Neural progenitor cell (in vitro differentiated cells): ENCODE measurements around the gene SYT7. TPM values are rescaled to one million over a fixed set of nuclear protein-coding genes. Genes with fewer than 3 reads are reported as not detected.

Experiments
- DNase-seq: peaks from one replicate; pipeline ENCODE4 v3.0.0-alpha.2; 2016; ENCODE audit warnings: low spot score
- H2AFZ ChIP-seq: fragments of 200-600 bp; sonication (generic); replicated peaks from 2 replicates; pipeline ENCODE4 v1.6.1; 2016; ENCODE audit warnings: antibody characterized with exemption
- H3F3A ChIP-seq: fragments of 200-600 bp; sonication (generic); 2 replicates; pipeline ENCODE4 v1.6.1; 2016; ENCODE audit warnings: antibody characterized with exemption, low read depth
- H3K27ac ChIP-seq: fragments of 200-600 bp; sonication (generic); 2 replicates; pipeline ENCODE4 v1.5.1; 2016; ENCODE audit warnings: mild to moderate bottlenecking
- H3K27me3 ChIP-seq: fragments of 200-600 bp; sonication (generic); 2 replicates; pipeline ENCODE4 v1.6.1; 2016; ENCODE audit warnings: mild to moderate bottlenecking, moderate library complexity
- H3K36me3 ChIP-seq: fragments of 200-600 bp; sonication (generic); 2 replicates; pipeline ENCODE4 v1.5.1; 2016
- H3K4me1 ChIP-seq: fragments of 200-600 bp; sonication (generic); 2 replicates; pipeline ENCODE4 v1.6.1; 2016; ENCODE audit warnings: mixed run types
- H3K4me2 ChIP-seq: fragments of 200-600 bp; sonication (generic); 2 replicates; pipeline ENCODE4 v1.6.1; 2016
- H3K4me3 ChIP-seq: fragments of 200-600 bp; sonication (generic); 2 replicates; pipeline ENCODE4 v1.5.1; 2016
- H3K79me2 ChIP-seq: fragments of 200-600 bp; sonication (generic); 2 replicates; pipeline ENCODE4 v1.6.1; 2016; ENCODE audit warnings: low read depth
- H3K9ac ChIP-seq: fragments of 200-600 bp; sonication (generic); 2 replicates; pipeline ENCODE4 v1.6.1; 2016
- H3K9me3 ChIP-seq: fragments of 200-600 bp; sonication (generic); 2 replicates; pipeline ENCODE4 v1.5.1; 2016; ENCODE audit warnings: low read depth
- H4K20me1 ChIP-seq: fragments of 200-600 bp; sonication (generic); 2 replicates; pipeline ENCODE4 v1.6.1; 2016; ENCODE audit warnings: low read depth
- H3K27ac Mint-ChIP-seq: 3 replicates; pipeline ENCODE4 v1.8.0; 2021; ENCODE audit warnings: mixed read lengths
- H3K27me3 Mint-ChIP-seq: 2 replicates; pipeline ENCODE4 v1.8.0; 2022; ENCODE audit warnings: low read depth, mild to moderate bottlenecking, inconsistent platforms, moderate library complexity, mixed read lengths; ENCODE audit not compliant: insufficient read depth
- H3K36me3 Mint-ChIP-seq: 3 replicates; pipeline ENCODE4 v1.8.0; 2021; ENCODE audit warnings: mixed read lengths
- H3K4me1 Mint-ChIP-seq: 3 replicates; pipeline ENCODE4 v1.8.0; 2021; ENCODE audit warnings: mixed read lengths
- H3K4me3 Mint-ChIP-seq: 3 replicates; pipeline ENCODE4 v1.8.0; 2021; ENCODE audit warnings: mild to moderate bottlenecking, moderate library complexity, mixed read lengths
- H3K9me3 Mint-ChIP-seq: 3 replicates; pipeline ENCODE4 v1.8.0; 2020; ENCODE audit warnings: mixed read lengths
- EZH2 ChIP-seq: fragments of 200-600 bp; sonication (generic); IDR thresholded peaks from 2 replicates; pipeline ENCODE4 v1.6.1; 2017; ENCODE audit warnings: antibody characterized with exemption, mild to moderate bottlenecking, moderate library complexity
- EZH2phosphoT487 ChIP-seq: fragments of 200-600 bp; sonication (generic); IDR thresholded peaks from 2 replicates; pipeline ENCODE4 v1.6.1; 2017; ENCODE audit warnings: antibody characterized with exemption
- total RNA-seq: library from RNA; depleted of rRNA; stranded (reverse); fragments of >200 nt; gene quantifications from 2 replicates; pipeline ENCODE4 v1.2.3, GENCODE V29; 2015; ENCODE audit warnings: low replicate concordance
- TF ChIP-seq, protein P1 (sequence below): fragments of 200-600 bp; sonication (generic); IDR thresholded peaks from 2 replicates; pipeline ENCODE4 v1.5.1; 2017; ENCODE audit warnings: antibody characterized with exemption, mild to moderate bottlenecking

SYT7 gene
- total RNA-seq, 1 donor from 2014 or later = 0.73 TPM

- Mint-ChIP-seq H3K9me3 (no peaks in the 10 kb centered on the region), H3K4me3 (peak overlapping the region; percentile 59)
- H3K79me2 ChIP-seq = no peaks in the 10 kb centered on the region
Measured at GRCh38 chr11:61534025-61534932, 46.6 kb downstream of the SYT7 start.

GRCh38 chr11:61533401-61533800 is 47.5 kb downstream of the SYT7 start:
- H3K36me3 ChIP-seq = no peaks in the 10 kb centered on the region
- H3F3A ChIP-seq = no peaks in the 10 kb centered on the region
- H3K79me2 ChIP-seq = no peaks in the 10 kb centered on the region
- H3K9me3 ChIP-seq = no peaks in the 10 kb centered on the region
- Mint-ChIP-seq H3K27me3 (peaks cover 3% of the 10 kb centered on the region), H3K4me3 (no peak overlapping the region), H3K9me3 (no peaks in the 10 kb centered on the region), H3K36me3 (no peaks in the 10 kb centered on the region), H3K27ac (peak overlapping the region; percentile 57), H3K4me1 (peaks cover 20% of the 10 kb centered on the region)
- TF ChIP-seq EZH2 = no peak
- TF ChIP-seq, protein P1, sequence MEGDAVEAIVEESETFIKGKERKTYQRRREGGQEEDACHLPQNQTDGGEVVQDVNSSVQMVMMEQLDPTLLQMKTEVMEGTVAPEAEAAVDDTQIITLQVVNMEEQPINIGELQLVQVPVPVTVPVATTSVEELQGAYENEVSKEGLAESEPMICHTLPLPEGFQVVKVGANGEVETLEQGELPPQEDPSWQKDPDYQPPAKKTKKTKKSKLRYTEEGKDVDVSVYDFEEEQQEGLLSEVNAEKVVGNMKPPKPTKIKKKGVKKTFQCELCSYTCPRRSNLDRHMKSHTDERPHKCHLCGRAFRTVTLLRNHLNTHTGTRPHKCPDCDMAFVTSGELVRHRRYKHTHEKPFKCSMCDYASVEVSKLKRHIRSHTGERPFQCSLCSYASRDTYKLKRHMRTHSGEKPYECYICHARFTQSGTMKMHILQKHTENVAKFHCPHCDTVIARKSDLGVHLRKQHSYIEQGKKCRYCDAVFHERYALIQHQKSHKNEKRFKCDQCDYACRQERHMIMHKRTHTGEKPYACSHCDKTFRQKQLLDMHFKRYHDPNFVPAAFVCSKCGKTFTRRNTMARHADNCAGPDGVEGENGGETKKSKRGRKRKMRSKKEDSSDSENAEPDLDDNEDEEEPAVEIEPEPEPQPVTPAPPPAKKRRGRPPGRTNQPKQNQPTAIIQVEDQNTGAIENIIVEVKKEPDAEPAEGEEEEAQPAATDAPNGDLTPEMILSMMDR = no peak
- TF ChIP-seq EZH2phosphoT487 = no peak
- H3K4me2 ChIP-seq = no peak overlapping the region
- no peaks in the 10 kb centered on the region for H4K20me1 ChIP-seq
- H2AFZ ChIP-seq = no peak overlapping the region
- no peak overlapping the region for H3K4me3 ChIP-seq
- no peaks in the 10 kb centered on the region for H3K27me3 ChIP-seq
- H3K9ac ChIP-seq = no peak overlapping the region
- H3K4me1 ChIP-seq = peaks cover 4% of the 10 kb centered on the region
- DNase-seq = no peak
- H3K27ac ChIP-seq = no peak overlapping the region

More at GRCh38 chr11:61534025-61534932, 46.6 kb downstream of the SYT7 start:
- TF ChIP-seq EZH2 = no peak
- TF ChIP-seq, protein P1 = no peak
- TF ChIP-seq EZH2phosphoT487 = no peak
- Histone ChIP-seq H3K4me3 (no peak overlapping the region), H3K36me3 (no peaks in the 10 kb centered on the region), H3K4me2 (no peak overlapping the region), H3K4me1 (peaks cover 4% of the 10 kb centered on the region), H4K20me1 (no peaks in the 10 kb centered on the region), H3K27ac (no peak overlapping the region), H3K27me3 (no peaks in the 10 kb centered on the region), H2AFZ (no peak overlapping the region), H3K9me3 (no peaks in the 10 kb centered on the region), H3K9ac (no peak overlapping the region), H3F3A (no peaks in the 10 kb centered on the region)
- peaks cover 2% of the 10 kb centered on the region for H3K27me3 Mint-ChIP-seq
- H3K36me3 Mint-ChIP-seq = no peaks in the 10 kb centered on the region
- no peak overlapping the region for H3K27ac Mint-ChIP-seq
- peaks cover 18% of the 10 kb centered on the region for H3K4me1 Mint-ChIP-seq
- no peak for DNase-seq

DNA sequence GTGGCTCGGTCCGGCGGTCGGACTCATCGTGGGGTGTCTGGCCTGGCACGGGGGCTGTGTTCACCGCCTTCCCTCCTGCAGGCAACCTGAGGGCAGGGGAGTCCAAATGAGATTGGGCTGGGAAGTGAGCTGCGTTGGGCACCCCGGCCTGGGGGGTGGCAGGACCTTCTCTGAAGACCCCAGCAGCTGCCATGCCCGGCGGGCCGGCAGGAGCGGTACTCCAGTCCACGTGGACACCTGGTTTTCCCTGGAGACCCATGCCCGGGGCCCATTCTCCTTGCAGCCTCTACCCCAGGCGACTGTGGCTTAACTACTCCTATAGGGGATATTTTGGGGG is 47.9 kb downstream of the SYT7 start:
- Histone ChIP-seq H3K9me3 (no peaks in the 10 kb centered on the region), H3K79me2 (no peaks in the 10 kb centered on the region), H2AFZ (no peak overlapping the region), H3K4me1 (peaks cover 4% of the 10 kb centered on the region), H4K20me1 (no peaks in the 10 kb centered on the region), H3K4me3 (no peak overlapping the region), H3F3A (no peaks in the 10 kb centered on the region), H3K27me3 (no peaks in the 10 kb centered on the region), H3K4me2 (no peak overlapping the region), H3K27ac (no peak overlapping the region), H3K9ac (no peak overlapping the region), H3K36me3 (no peaks in the 10 kb centered on the region)
- Mint-ChIP-seq H3K36me3 (no peaks in the 10 kb centered on the region), H3K4me3 (no peak overlapping the region), H3K27ac (no peak overlapping the region), H3K9me3 (no peaks in the 10 kb centered on the region), H3K4me1 (peaks cover 19% of the 10 kb centered on the region), H3K27me3 (peaks cover 3% of the 10 kb centered on the region)
- TF ChIP-seq, protein P1 = no peak
- TF ChIP-seq EZH2phosphoT487 (no peak), EZH2 (no peak)
- DNase-seq = no peak
